H1 (cell line): Measurements from ENCODE around the gene HTRA2. TPM values are rescaled to one million over a fixed set of nuclear protein-coding genes. Genes with fewer than 3 reads are reported as not detected.

Experiments
- BACH1 ChIP-seq: IDR thresholded peaks from 2 replicates; pipeline ENCODE4 v1.6.1; 2012; ENCODE audit warnings: low read length, improper control_type of control experiment
- CREB1 ChIP-seq: IDR thresholded peaks from 2 replicates; pipeline ENCODE4 v1.6.1; 2012; ENCODE audit warnings: inconsistent platforms
- EZH2 ChIP-seq: fragments of 200-600 bp; sonication (generic); IDR thresholded peaks from 2 replicates; pipeline ENCODE4 v1.7.1; 2012; ENCODE audit warnings: low read depth, mild to moderate bottlenecking, moderate library complexity, low read length, inconsistent platforms; ENCODE audit not compliant: severe bottlenecking
- JUN ChIP-seq: IDR thresholded peaks from 2 replicates; pipeline ENCODE4 v1.6.1; 2011; ENCODE audit warnings: low read depth, mild to moderate bottlenecking, improper control_type of control experiment, low read length
- MAFK ChIP-seq: IDR thresholded peaks from 2 replicates; pipeline ENCODE4 v1.6.1; 2012; ENCODE audit warnings: low read depth, mild to moderate bottlenecking, improper control_type of control experiment, low read length
- NRF1 ChIP-seq: IDR thresholded peaks from 2 replicates; pipeline ENCODE4 v1.6.1; 2011; ENCODE audit warnings: mild to moderate bottlenecking, low read depth, low read length, improper control_type of control experiment
- POLR2A ChIP-seq, 2 experiments: IDR thresholded peaks; 1 replicate in 1 of 2; 2 replicates in 1 of 2; pipeline ENCODE4 v1.6.1; 2011; ENCODE audit warnings: low read depth in 2 of 2, low read length in 2 of 2, mild to moderate bottlenecking in 2 of 2; ENCODE audit errors: control extremely low read depth in 1 of 2
- POLR2AphosphoS5 ChIP-seq: IDR thresholded peaks from 2 replicates; pipeline ENCODE4 v1.6.1; 2011; ENCODE audit warnings: low read depth, low read length
- POU5F1 ChIP-seq: IDR thresholded peaks from 2 replicates; pipeline ENCODE4 v1.6.1; 2011; ENCODE audit warnings: low read depth, mild to moderate bottlenecking, low read length, moderate library complexity
- RFX5 ChIP-seq: IDR thresholded peaks from 2 replicates; pipeline ENCODE4 v1.6.1; 2011; ENCODE audit warnings: low read depth, low read length, improper control_type of control experiment, borderline replicate concordance
- RNF2 ChIP-seq: fragments of 200-900, 300-1000 bp; sonication (generic); IDR thresholded peaks from 2 replicates; pipeline ENCODE4 v1.7.1; 2016; ENCODE audit warnings: borderline replicate concordance, low read depth, mild to moderate bottlenecking, antibody characterized with exemption, low read length; ENCODE audit not compliant: poor library complexity, severe bottlenecking; ENCODE audit errors: missing control alignments
- SIX5 ChIP-seq: IDR thresholded peaks from 2 replicates; pipeline ENCODE4 v1.6.1; 2011; ENCODE audit warnings: mild to moderate bottlenecking, low read depth, low read length
- TAF7 ChIP-seq: optimal IDR thresholded peaks from 2 replicates; pipeline ENCODE3; 2011; ENCODE audit warnings: low read depth, mild to moderate bottlenecking, inconsistent platforms, low read length, moderate library complexity, borderline replicate concordance
- TEAD4 ChIP-seq: IDR thresholded peaks from 2 replicates; pipeline ENCODE4 v1.6.1; 2012; ENCODE audit warnings: low read depth, low read length, inconsistent platforms, mixed read lengths
- YY1 ChIP-seq: IDR thresholded peaks from 2 replicates; pipeline ENCODE4 v1.6.1; 2011; ENCODE audit warnings: low read depth, mild to moderate bottlenecking, low read length
- polyA plus RNA-seq, 7 experiments: library from polyadenylated mRNA; depleted of rRNA in 3 of 7; stranded (reverse) in 5 of 7; unstranded in 2 of 7; fragments of >200 nt in 5 of 7; fragments of 200-250 nt in 2 of 7; gene quantifications; 1 replicate in 5 of 7; 2 replicates in 1 of 7; 4 replicates in 1 of 7; pipeline versions ENCODE4 v1.2.1 to v1.2.3, GENCODE V29; 2011 to 2013; ENCODE audit warnings: missing spikeins in 2 of 7, mixed read lengths in 2 of 7
- total RNA-seq: library from RNA; stranded (reverse); fragmentation: NEBNext Ultra II Directional; extraction: Animal tissue kit (Norgen Biotek cat#: 25700); gene quantifications from 2 replicates; pipeline ENCODE4 v1.2.1, GENCODE V29; 2021
- TF ChIP-seq, protein P1 (sequence below), 3 experiments: IDR thresholded peaks; 1 replicate in 2 of 3; 2 replicates in 1 of 3; pipeline versions ENCODE4 v1.5.1 to v1.6.1; 2011; ENCODE audit warnings: low read length in 3 of 3, mild to moderate bottlenecking in 3 of 3, inconsistent platforms in 2 of 3, low read depth in 1 of 3, moderate library complexity in 1 of 3; ENCODE audit not compliant: insufficient read depth in 1 of 3; ENCODE audit errors: control extremely low read depth in 1 of 3
- TF ChIP-seq, protein P2 (sequence below): IDR thresholded peaks from 2 replicates; pipeline ENCODE4 v1.6.1; 2012; ENCODE audit warnings: low read length, inconsistent platforms
- TF ChIP-seq, protein P3 (sequence below): IDR thresholded peaks from 2 replicates; pipeline ENCODE4 v1.6.1; 2011; ENCODE audit warnings: low read depth, mild to moderate bottlenecking, low read length; ENCODE audit not compliant: insufficient read depth
- TF ChIP-seq, protein P4 (sequence below): IDR thresholded peaks from 2 replicates; pipeline ENCODE4 v1.6.1; 2012; ENCODE audit warnings: inconsistent platforms

The HTRA2 gene
- total and polyA plus RNA-seq, 2 of the 8 experiments (the other 6 are each of a cell fraction or from before 2014, with no cell fraction given) = 21.6 to 37.6 TPM

DNA sequence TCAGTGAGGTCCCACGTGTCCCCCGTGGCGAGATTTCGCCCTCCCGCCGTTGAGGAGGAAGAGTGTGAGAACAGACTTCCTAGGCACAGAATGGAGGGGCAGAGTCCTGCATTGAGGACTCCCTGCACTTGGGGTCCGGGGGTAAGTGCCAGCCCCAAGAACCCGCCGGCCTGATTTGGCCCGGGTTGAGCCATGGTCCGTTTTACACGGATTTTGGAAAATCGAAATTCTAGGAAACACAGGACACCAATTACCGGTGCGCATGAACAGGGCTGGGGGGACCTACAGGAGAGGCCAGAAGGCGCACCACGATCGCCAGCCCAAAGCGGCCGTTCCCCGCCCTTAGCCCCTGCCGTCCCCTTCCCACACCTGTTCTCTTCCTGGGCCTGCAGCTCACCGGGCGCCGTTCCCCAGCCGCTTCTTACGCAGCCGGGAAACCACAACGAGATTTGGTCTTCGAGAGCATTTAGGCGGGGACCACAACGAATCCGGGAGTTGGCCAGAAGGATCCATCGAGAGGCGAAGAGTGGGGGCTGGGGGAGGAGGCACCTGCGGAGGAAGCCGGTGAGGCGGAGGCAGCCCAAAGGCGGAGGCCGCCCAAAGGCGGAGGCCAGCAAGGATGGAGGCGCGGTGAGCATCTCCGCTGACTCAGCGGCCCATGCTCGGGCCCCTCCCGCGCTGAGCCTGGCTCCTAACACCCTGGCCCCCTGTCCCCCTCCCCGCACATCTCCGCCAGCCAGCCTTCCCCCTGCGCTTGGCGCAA is 15.9 kb upstream of the HTRA2 start (continued):
- TF ChIP-seq, protein P1, sequence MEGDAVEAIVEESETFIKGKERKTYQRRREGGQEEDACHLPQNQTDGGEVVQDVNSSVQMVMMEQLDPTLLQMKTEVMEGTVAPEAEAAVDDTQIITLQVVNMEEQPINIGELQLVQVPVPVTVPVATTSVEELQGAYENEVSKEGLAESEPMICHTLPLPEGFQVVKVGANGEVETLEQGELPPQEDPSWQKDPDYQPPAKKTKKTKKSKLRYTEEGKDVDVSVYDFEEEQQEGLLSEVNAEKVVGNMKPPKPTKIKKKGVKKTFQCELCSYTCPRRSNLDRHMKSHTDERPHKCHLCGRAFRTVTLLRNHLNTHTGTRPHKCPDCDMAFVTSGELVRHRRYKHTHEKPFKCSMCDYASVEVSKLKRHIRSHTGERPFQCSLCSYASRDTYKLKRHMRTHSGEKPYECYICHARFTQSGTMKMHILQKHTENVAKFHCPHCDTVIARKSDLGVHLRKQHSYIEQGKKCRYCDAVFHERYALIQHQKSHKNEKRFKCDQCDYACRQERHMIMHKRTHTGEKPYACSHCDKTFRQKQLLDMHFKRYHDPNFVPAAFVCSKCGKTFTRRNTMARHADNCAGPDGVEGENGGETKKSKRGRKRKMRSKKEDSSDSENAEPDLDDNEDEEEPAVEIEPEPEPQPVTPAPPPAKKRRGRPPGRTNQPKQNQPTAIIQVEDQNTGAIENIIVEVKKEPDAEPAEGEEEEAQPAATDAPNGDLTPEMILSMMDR (IDR thresholded peaks at IDR 0.05; ENCODE audit: control extremely low read depth in 1 of 3, insufficient read depth in 1 of 3, low read depth in 1 of 3, low read length in 3 of 3) = no peak
- TF ChIP-seq POU5F1 (no peak), MAFK (no peak), EZH2 (peak; percentile 90), TEAD4 (no peak), RFX5 (no peak), POLR2A (IDR thresholded peaks at IDR 0.05; ENCODE audit: control extremely low read depth in 1 of 2, low read depth in 2 of 2, low read length in 2 of 2) (no peak), SIX5 (no peak), TAF7 (no peak), POLR2AphosphoS5 (no peak), YY1 (no peak), RNF2 (peak; percentile 100), JUN (no peak), BACH1 (no peak), NRF1 (no peak), CREB1 (no peak)
- TF ChIP-seq, protein P2, sequence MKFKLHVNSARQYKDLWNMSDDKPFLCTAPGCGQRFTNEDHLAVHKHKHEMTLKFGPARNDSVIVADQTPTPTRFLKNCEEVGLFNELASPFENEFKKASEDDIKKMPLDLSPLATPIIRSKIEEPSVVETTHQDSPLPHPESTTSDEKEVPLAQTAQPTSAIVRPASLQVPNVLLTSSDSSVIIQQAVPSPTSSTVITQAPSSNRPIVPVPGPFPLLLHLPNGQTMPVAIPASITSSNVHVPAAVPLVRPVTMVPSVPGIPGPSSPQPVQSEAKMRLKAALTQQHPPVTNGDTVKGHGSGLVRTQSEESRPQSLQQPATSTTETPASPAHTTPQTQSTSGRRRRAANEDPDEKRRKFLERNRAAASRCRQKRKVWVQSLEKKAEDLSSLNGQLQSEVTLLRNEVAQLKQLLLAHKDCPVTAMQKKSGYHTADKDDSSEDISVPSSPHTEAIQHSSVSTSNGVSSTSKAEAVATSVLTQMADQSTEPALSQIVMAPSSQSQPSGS = no peak
- TF ChIP-seq, protein P3, sequence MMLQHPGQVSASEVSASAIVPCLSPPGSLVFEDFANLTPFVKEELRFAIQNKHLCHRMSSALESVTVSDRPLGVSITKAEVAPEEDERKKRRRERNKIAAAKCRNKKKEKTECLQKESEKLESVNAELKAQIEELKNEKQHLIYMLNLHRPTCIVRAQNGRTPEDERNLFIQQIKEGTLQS = no peak
- TF ChIP-seq, protein P4, sequence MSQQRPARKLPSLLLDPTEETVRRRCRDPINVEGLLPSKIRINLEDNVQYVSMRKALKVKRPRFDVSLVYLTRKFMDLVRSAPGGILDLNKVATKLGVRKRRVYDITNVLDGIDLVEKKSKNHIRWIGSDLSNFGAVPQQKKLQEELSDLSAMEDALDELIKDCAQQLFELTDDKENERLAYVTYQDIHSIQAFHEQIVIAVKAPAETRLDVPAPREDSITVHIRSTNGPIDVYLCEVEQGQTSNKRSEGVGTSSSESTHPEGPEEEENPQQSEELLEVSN = peak; percentile 24; the same call in 1 of the 2 replicates
